ENCODE data around the gene CANT1.

The CANT1 gene

GRCh38 chr17:79046197-79046915 is 36.8 kb upstream of the CANT1 start:
- Mint-ChIP-seq H3K4me1 (peaks cover 7% of the 10 kb centered on the region), H3K9me3 (peaks cover 0 to 5% of the 10 kb centered on the region in 2 donors), H3K27me3 (peaks cover 19% of the 10 kb centered on the region), H3K4me3 (no peak overlapping the region), H3K27ac (no peak overlapping the region)
- DNase-seq = no peak
- no peak for ATAC-seq

GRCh38 chr17:79045842-79046196 is 36.3 kb upstream of the CANT1 start:
- H3K9me3 Mint-ChIP-seq = peaks cover 0 to 5% of the 10 kb centered on the region in 2 donors
- H3K4me3 Mint-ChIP-seq = no peak overlapping the region
- peaks cover 7% of the 10 kb centered on the region for H3K4me1 Mint-ChIP-seq
- H3K27ac Mint-ChIP-seq = no peak overlapping the region
- DNase-seq (peak; percentile 65 to 69), ATAC-seq (peak; percentile 76)
- peaks cover 19% of the 10 kb centered on the region for H3K27me3 Mint-ChIP-seq

GRCh38 chr17:79045001-79045729 is 35.6 kb upstream of the CANT1 start:
- Mint-ChIP-seq H3K9me3 (peaks cover 0 to 5% of the 10 kb centered on the region in 2 donors), H3K27me3 (peaks cover 19% of the 10 kb centered on the region), H3K27ac (peak overlapping the region in 1 of 2 donors; percentile 48), H3K4me3 (no peak overlapping the region), H3K4me1 (peaks cover 7% of the 10 kb centered on the region)
- DNase-seq (no peak), ATAC-seq (peak; percentile 3)

GRCh38 chr17:79044462-79044861 is 34.9 kb upstream of the CANT1 start:
- ATAC-seq (no peak), DNase-seq (no peak)
- Mint-ChIP-seq H3K4me3 (no peak overlapping the region), H3K4me1 (peaks cover 7% of the 10 kb centered on the region), H3K9me3 (peaks cover 0 to 5% of the 10 kb centered on the region in 2 donors), H3K27ac (no peak overlapping the region), H3K27me3 (peaks cover 19% of the 10 kb centered on the region)

- peaks cover 19% of the 10 kb centered on the region for H3K27me3 Mint-ChIP-seq
- peaks cover 7% of the 10 kb centered on the region for H3K4me1 Mint-ChIP-seq
- H3K27ac Mint-ChIP-seq = no peak overlapping the region
- no peak for ATAC-seq
- H3K9me3 Mint-ChIP-seq = peaks cover 0 to 5% of the 10 kb centered on the region in 2 donors
- no peak for DNase-seq
- H3K4me3 Mint-ChIP-seq = no peak overlapping the region
These were observed 34.4 kb upstream of the CANT1 start for GRCh38 chr17:79043931-79044320.

GRCh38 chr17:79043191-79043930 is 33.8 kb upstream of the CANT1 start:
- DNase-seq = no peak
- Mint-ChIP-seq H3K27me3 (peaks cover 19% of the 10 kb centered on the region), H3K9me3 (peaks cover 0 to 5% of the 10 kb centered on the region in 2 donors), H3K27ac (no peak overlapping the region), H3K4me3 (no peak overlapping the region), H3K4me1 (peaks cover 7% of the 10 kb centered on the region)
- no peak for ATAC-seq

GRCh38 chr17:79042421-79043190 is 33.0 kb upstream of the CANT1 start:
- H3K9me3 Mint-ChIP-seq = peaks cover 0 to 5% of the 10 kb centered on the region in 2 donors
- no peak overlapping the region for H3K4me3 Mint-ChIP-seq
- peak; percentile 70 for ATAC-seq
- peaks cover 7% of the 10 kb centered on the region for H3K4me1 Mint-ChIP-seq
- DNase-seq = peak; percentile 68
- peaks cover 19% of the 10 kb centered on the region for H3K27me3 Mint-ChIP-seq
- no peak overlapping the region for H3K27ac Mint-ChIP-seq

GRCh38 chr17:79041723-79042420 is 32.3 kb upstream of the CANT1 start:
- no peak for DNase-seq
- Mint-ChIP-seq H3K9me3 (peaks cover 0 to 5% of the 10 kb centered on the region in 2 donors), H3K4me3 (no peak overlapping the region), H3K4me1 (peaks cover 7% of the 10 kb centered on the region), H3K27ac (no peak overlapping the region), H3K27me3 (peaks cover 19% of the 10 kb centered on the region)
- no peak for ATAC-seq

GRCh38 chr17:79041041-79041570 is 31.5 kb upstream of the CANT1 start:
- no peak for DNase-seq
- no peak overlapping the region for H3K27ac Mint-ChIP-seq

GRCh38 chr17:79039886-79040285 is 30.3 kb upstream of the CANT1 start:
- peaks cover 5% of the 10 kb centered on the region for H3K27me3 Mint-ChIP-seq
- H3K27ac Mint-ChIP-seq = peak overlapping the region in 1 of 2 donors; percentile 69
- H3K4me3 Mint-ChIP-seq = no peak overlapping the region
- ATAC-seq (no peak), DNase-seq (no peak)
- peaks cover 0 to 5% of the 10 kb centered on the region in 2 donors for H3K9me3 Mint-ChIP-seq
- H3K4me1 Mint-ChIP-seq = no peaks in the 10 kb centered on the region

More at GRCh38 chr17:79041041-79041570, 31.5 kb upstream of the CANT1 start:
- peaks cover 17% of the 10 kb centered on the region for H3K27me3 Mint-ChIP-seq
- ATAC-seq = no peak
- H3K4me1 Mint-ChIP-seq = peaks cover 7% of the 10 kb centered on the region
- no peak overlapping the region for H3K4me3 Mint-ChIP-seq
- peaks cover 0 to 5% of the 10 kb centered on the region in 2 donors for H3K9me3 Mint-ChIP-seq

GRCh38 chr17:79039171-79039570 is 29.6 kb upstream of the CANT1 start:
- peaks cover 0 to 5% of the 10 kb centered on the region in 2 donors for H3K9me3 Mint-ChIP-seq
- H3K27me3 Mint-ChIP-seq = no peaks in the 10 kb centered on the region
- H3K4me1 Mint-ChIP-seq = no peaks in the 10 kb centered on the region
- no peak overlapping the region for H3K27ac Mint-ChIP-seq
- H3K4me3 Mint-ChIP-seq = no peak overlapping the region
- no peak for ATAC-seq
- DNase-seq = no peak

- Mint-ChIP-seq H3K4me3 (no peak overlapping the region), H3K9me3 (peaks cover 0 to 5% of the 10 kb centered on the region in 2 donors), H3K27ac (no peak overlapping the region), H3K4me1 (no peaks in the 10 kb centered on the region), H3K27me3 (no peaks in the 10 kb centered on the region)
- DNase-seq (no peak), ATAC-seq (peak; percentile 63)
These were observed 29.1 kb upstream of the CANT1 start for GRCh38 chr17:79038545-79039135.

GRCh38 chr17:79036596-79036995 is 27.0 kb upstream of the CANT1 start:
- no peaks in the 10 kb centered on the region for H3K9me3 Mint-ChIP-seq
- no peak for DNase-seq
- peaks cover 11% of the 10 kb centered on the region for H3K27me3 Mint-ChIP-seq
- no peak for ATAC-seq
- no peak overlapping the region for H3K27ac Mint-ChIP-seq
- H3K4me1 Mint-ChIP-seq = no peaks in the 10 kb centered on the region
- H3K4me3 Mint-ChIP-seq = no peak overlapping the region

- ATAC-seq = no peak
- H3K9me3 Mint-ChIP-seq = no peaks in the 10 kb centered on the region
- no peak overlapping the region for H3K27ac Mint-ChIP-seq
- H3K4me3 Mint-ChIP-seq = no peak overlapping the region
- H3K4me1 Mint-ChIP-seq = no peaks in the 10 kb centered on the region
- H3K27me3 Mint-ChIP-seq = peaks cover 13% of the 10 kb centered on the region
- DNase-seq = no peak
These were observed 26.6 kb upstream of the CANT1 start for GRCh38 chr17:79036181-79036580.

Measured in stimulated activated naive CD8-positive, alpha-beta T cell treated with anti-CD3 and anti-CD28 coated beads, Interleukin-15, amount 100 ng/mL, for 72 hours (primary cell).